ENCODE measurements around the gene PLIN5. TPM values are rescaled to one million over a fixed set of nuclear protein-coding genes. Genes with fewer than 3 reads are reported as not detected.
"Not testable (repeated sequence)": the region's sequence is repeated elsewhere in the genome, so short reads cannot be mapped to it uniquely, and the experiment has no call there.

The PLIN5 gene
- polyA plus RNA-seq, 1 donor = 2.9 TPM

GRCh38 chr19:4568886-4569285 is 33.9 kb upstream of the PLIN5 start:
- DNase-seq (ENCODE audit: low read depth) = no peak

DNA sequence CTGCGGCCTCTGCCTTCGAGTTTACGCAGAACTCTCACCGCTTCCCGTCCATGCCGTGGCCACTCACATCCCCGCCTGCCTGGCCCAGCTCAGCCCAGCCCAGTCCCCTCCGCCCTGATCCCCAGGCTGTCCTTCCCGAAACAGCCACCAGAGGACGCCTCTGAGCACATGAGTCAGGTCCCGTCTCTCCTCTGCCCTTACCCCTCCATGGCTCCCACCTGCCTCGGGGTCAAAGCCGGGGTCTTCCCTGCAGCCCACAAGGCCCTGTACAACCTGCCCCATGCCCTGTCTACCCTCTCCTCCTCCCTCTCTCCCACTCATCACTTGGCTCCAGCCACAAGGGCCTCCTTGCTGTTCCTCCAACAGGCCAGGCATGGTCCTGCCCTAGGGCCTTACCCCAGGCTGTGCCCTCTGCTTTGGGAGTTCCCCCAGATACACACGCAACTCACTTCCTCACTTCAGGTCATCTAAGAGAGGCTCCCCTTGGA is 32.6 kb upstream of the PLIN5 start:
- DNase-seq (ENCODE audit: low read depth) = no peak

DNA sequence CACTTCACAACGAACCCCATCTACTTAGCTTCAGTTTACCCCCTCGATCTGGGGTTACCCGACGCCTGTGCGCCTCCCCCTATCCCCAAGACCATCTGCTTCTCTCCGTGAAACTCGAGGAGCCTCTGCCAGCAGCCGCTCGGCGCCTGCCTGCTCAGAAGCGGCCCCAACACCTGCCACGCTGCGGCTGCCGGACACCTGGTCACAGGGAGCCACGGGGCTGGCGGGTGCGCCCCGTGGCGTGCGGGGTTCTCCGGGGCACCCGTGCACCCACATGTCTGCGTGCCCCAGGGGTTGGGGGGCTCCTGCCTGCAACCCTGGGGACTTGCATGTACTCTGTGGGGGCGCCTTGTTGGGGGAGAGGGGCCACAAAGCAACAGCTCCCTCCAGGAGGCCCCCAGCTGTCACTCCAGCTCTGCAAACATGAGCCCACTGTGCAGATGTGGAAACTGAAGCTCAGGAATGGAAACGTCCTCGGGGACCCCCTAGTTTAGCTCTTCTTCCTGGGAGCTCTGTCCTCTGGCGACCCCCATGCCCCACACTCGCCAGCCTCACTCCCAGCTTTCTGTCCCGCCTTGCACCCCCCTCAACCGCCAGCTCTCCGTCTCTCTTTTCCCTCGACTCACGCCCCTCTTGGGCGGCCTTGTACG is 31.5 kb upstream of the PLIN5 start:
- DNase-seq (ENCODE audit: low read depth) = no peak

GRCh38 chr19:4563562-4563961 is 28.5 kb upstream of the PLIN5 start:
- DNase-seq (ENCODE audit: low read depth) = not testable (repeated sequence)

GRCh38 chr19:4562085-4562484 is 27.1 kb upstream of the PLIN5 start:
- not testable (repeated sequence) for DNase-seq (ENCODE audit: low read depth)

DNA sequence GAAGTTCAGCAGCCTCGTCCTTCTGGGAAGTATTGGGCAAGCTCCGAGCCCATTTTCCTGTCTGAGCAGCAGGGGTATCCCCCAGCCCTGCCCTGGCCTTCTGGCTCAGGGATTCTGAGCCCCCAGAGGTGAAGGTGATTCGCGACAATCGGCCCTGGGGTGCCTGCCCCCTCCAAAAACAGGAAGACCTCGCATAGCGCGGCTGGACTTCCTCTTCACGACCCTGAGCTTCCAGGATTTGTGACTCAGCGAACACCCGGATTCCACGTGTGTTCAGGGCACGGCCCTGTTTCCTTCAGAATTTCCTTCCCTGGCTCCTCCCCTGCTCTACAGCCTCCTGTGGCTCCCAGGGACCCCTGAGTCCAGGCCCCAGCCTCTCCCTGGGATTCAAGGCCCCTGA is 24.5 kb upstream of the PLIN5 start, which contains the start of gene SEMA6B:
Gene SEMA6B (minus strand): TSS at position 116 of the 400 bp plus-strand sequence. CDS start 1,227 bp downstream, outside the sequence.
- DNase-seq (ENCODE audit: low read depth) = no peak

DNA sequence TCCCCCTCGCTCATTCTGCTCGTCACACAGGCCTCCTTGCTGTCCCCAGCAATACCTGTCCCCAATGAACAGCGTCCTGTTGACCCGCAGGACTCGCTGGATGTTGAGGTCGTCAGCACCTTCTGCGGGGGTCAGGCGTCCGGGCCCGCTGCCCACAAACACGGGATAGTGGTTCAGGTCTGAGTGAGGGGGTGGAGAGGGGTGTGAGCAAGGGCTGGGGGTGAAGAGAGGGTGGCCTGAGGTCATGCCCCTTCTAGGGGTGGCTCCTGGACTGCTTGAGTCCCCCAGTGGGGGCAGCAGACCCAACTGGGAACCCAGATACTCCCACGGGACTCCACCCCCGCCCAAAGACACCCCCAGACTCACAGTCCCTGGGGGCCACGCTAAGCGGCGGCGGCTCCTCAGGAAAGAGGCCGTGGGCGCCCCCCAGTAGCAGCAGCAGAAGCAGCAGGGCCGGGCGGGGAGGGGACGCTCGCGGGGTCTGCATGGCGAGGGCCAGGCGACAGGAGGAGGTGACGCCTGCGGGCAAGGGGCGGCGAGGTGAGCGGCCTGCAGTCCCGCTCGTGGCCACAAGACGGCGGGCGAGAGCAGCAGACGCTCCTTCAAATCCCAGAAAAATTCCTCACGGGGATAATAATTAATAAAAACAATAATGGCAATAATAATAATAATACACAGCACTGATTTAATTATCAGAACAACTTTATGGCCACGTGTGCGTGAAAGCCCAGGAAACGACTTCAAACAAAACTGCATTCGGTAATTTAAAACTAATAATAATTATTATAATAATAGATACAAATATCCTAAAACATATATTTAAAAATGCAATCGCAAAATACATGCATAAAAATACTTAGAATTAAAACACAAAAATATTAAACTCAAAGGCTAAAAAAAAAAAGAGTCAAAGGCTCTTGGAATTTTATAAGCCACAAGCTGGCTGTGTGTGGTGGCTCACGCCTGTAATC is 23.2 kb upstream of the PLIN5 start:
- no peak for DNase-seq (ENCODE audit: low read depth)

DNA sequence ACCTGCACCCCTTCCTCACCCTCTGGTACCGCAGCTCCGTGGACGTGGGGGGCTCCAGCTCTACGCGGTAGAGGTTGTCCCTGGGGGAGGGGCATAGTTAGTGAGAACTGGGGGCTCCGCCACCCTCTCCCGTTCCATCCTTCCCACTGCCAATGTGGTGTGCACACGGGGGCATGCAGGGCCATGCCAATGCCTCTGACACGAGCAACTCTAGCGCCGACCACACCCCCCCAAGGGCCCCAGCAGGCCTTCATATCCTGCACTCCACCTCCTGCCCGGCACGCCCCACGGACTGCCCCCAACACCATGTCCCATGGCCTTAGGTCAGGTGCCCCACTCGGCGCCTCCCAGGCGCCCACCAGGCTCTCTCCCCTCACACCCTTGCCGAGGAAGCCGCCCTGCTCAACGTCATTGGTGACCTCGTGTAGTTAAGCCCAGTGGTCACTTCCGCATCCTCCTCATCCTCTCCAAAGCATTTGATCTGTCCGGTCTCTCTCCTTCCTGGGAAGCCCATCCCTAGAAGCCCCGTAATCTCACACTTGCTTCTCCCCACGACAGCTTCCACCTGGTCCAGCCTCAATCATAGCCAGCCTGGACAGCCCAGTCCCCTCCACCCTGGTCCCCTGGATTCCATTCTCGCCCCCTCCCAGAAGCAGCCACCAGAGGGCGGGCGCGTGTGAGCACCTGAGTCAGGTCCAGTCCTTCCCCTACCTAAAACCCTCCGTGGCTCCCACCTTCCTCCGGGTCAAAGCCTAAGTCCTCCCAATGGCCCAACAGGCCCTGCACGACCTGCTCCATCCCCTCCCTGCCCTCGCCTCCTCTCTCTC is 22.3 kb upstream of the PLIN5 start:
- no peak for DNase-seq (ENCODE audit: low read depth)

- no peak for DNase-seq (ENCODE audit: low read depth)
These were observed 21.6 kb upstream of the PLIN5 start for GRCh38 chr19:4556597-4557127.

- DNase-seq (ENCODE audit: low read depth) = no peak
These were observed 20.9 kb upstream of the PLIN5 start for GRCh38 chr19:4555657-4556561.

GRCh38 chr19:4554717-4555116 is 19.7 kb upstream of the PLIN5 start:
- no peak for DNase-seq (ENCODE audit: low read depth)

DNA sequence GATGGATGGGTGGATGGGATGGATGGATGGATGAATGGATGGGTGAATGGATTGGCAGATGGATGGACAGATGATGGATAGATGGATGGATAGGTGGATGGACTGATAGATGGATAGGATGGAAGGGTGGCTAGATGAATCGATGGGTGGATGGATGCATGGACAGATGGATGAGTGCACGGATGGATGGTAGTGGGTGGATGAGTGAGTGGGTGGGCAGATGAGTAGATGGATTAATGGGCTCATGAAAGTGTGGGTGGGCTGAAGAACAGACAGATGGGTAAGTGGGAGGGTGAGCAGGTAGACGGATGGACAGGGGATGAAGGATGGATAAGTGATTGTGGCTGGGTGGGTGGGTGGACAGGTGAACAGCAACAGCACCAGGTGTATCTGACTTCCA is 18.8 kb upstream of the PLIN5 start:
- no peak for DNase-seq (ENCODE audit: low read depth)

- DNase-seq (ENCODE audit: low read depth) = no peak
These were observed 18.2 kb upstream of the PLIN5 start for GRCh38 chr19:4553092-4553695.

- DNase-seq (ENCODE audit: low read depth) = no peak
These were observed 17.4 kb upstream of the PLIN5 start for GRCh38 chr19:4552525-4552819.

DNA sequence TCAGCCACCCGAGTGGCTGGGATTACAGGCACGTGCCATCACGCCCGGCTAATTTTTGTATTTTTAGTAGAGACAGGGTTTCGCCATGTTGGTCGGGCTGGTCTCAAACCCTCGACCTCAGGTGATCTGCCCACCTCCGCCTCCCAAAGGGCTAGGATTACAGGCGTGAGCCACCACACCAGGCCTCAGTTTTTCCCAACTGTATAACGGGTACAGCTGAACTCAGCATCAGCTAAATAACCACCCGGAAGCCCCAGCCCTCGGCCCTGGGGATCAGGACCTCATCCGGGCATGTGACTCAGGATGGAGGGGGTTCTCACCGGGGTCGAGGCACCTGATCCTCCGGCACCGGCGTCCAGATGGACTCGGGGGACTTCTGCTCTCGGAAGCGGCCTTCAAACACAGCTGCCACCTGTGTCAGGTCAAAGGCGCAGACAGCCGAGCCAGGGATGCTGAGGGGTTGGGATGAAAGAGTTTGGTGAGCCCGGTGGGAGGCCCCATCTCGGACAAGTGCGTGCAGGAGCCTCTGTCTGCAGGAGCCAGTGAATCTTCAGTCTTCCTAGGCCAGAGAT is 15.5 kb upstream of the PLIN5 start:
- DNase-seq (ENCODE audit: low read depth) = no peak

DNA sequence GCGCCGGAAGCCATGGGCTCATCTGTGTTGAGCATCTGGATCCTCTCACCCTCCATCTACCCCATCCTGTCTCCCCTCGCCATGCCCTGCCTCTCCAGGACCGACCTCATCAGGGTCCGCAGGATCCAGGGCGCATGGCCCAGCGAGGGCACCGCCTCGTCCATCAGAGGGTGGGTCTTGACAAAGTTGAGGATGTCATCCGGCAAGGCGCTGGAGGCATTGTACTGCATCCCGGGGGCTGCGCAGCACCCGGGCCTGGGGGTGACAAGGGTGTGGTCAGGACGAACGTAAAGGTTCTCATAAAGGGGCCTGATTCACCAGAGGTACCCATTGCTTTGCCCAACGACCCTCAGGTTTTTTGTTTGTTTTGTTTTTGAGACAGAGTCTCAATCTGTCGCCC is 15.0 kb upstream of the PLIN5 start:
- DNase-seq (ENCODE audit: low read depth) = no peak

- no peak for DNase-seq (ENCODE audit: low read depth)
These were observed 13.2 kb upstream of the PLIN5 start for GRCh38 chr19:4548238-4548584.

DNA sequence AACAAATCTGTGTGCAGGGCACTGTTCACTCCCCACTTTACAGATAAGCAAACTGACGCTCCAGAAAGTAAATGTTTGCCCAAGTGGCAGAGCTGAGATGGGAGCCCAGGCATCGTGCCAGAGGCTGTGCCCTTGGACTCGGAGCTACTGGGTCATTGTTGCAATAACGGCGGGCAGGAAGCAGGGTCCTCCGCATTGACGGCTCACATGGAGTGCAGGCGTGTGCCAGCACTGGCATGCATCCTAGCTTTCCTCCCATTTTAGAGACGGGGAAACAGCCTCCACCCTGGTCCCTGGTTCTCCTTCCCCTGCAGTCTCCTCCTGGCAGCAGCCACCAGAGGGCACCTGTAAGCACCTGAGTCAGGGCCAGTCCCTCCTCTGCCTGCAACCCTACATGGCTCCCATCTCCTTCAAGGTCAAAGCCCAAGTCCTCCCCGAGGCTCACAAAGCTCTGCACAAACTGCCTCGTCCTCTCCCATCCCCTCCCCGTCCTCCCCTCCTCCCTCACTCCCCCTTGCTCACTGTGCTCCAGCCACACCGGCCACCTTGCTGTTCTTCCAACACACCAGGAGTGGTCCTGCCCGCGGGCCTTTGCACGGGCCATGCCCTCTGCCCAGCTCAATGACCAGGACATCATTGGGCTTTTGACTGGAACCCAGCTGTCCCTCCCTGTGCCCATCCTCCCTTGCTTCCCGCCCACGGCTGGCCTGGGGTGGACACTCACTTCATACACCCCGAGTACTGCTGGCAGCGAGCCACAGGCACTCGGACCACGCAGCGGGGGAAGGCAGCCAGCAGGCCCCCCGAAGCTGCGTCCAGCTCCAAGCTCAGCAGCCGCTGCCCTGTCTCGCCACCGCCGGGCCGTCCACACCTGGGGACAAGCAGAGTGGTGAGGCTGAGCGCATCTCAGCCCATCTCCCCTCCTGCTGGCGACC is 12.5 kb upstream of the PLIN5 start:
- no peak for DNase-seq (ENCODE audit: low read depth)
